Measurements from ENCODE around the gene CCSER2. TPM values are rescaled to one million over a fixed set of nuclear protein-coding genes. Genes with fewer than 3 reads are reported as not detected.

The CCSER2 gene
- total RNA-seq, 2 donors from 2014 or later = 29.8 to 38.8 TPM

GRCh38 chr10:84424731-84425167 is 96.4 kb downstream of the CCSER2 start:
- Histone ChIP-seq H3K9ac (ENCODE audit: extremely low read depth, low read length, poor library complexity, severe bottlenecking) (no peak overlapping the region), H3K4me1 (ENCODE audit: control insufficient read depth, insufficient read depth, low read length) (no peaks in the 10 kb centered on the region), H3K4me3 (ENCODE audit: low read length) (no peak overlapping the region), H3K36me3 (ENCODE audit: control insufficient read depth, insufficient read depth, low read length) (peaks cover 43% of the 10 kb centered on the region), H3K9me3 (ENCODE audit: control insufficient read depth, low read length) (peaks cover 12% of the 10 kb centered on the region), H3K27me3 (ENCODE audit: control insufficient read depth, insufficient read depth, low read length, poor library complexity, severe bottlenecking) (no peaks in the 10 kb centered on the region), H3K27ac (ENCODE audit: low read depth, low read length) (peak overlapping the region; percentile 10)
- DNase-seq = peak; percentile 48
- Mint-ChIP-seq H3K27ac (peak overlapping the region; percentile 48), H3K9me3 (peaks cover 8% of the 10 kb centered on the region), H3K36me3 (ENCODE audit: low read depth) (peaks cover 34% of the 10 kb centered on the region), H3K4me3 (no peak overlapping the region), H3K27me3 (ENCODE audit: insufficient read depth) (no peaks in the 10 kb centered on the region), H3K4me1 (peaks cover 5% of the 10 kb centered on the region)
- TF ChIP-seq CTCF (conservative IDR thresholded peaks at IDR 0.05) = no peak
- 63 to 78% methylated on average over 2 to 3 of the region's 3 CpGs for WGBS, 2 experiments (ENCODE audit: insufficient coverage in 1 of 2, insufficient read length in 1 of 2)

- no peak for TF ChIP-seq CTCF (conservative IDR thresholded peaks at IDR 0.05)
- H3K4me1 ChIP-seq (ENCODE audit: control insufficient read depth, insufficient read depth, low read length) = no peaks in the 10 kb centered on the region
- peaks cover 5% of the 10 kb centered on the region for H3K4me1 Mint-ChIP-seq
- no peak overlapping the region for H3K4me3 ChIP-seq (ENCODE audit: low read length)
- no peak overlapping the region for H3K4me3 Mint-ChIP-seq
- DNase-seq = no peak
- H3K36me3 Mint-ChIP-seq (ENCODE audit: low read depth) = peaks cover 14% of the 10 kb centered on the region
- WGBS, 2 experiments (ENCODE audit: insufficient coverage in 1 of 2, insufficient read length in 1 of 2) = 99 to 100% methylated on average over 1 to 5 of the region's 5 CpGs
- no peaks in the 10 kb centered on the region for H3K9me3 Mint-ChIP-seq
- peaks cover 33% of the 10 kb centered on the region for H3K36me3 ChIP-seq (ENCODE audit: control insufficient read depth, insufficient read depth, low read length)
- no peaks in the 10 kb centered on the region for H3K27me3 ChIP-seq (ENCODE audit: control insufficient read depth, insufficient read depth, low read length, poor library complexity, severe bottlenecking)
- no peak overlapping the region for H3K27ac ChIP-seq (ENCODE audit: low read depth, low read length)
- H3K27me3 Mint-ChIP-seq (ENCODE audit: insufficient read depth) = no peaks in the 10 kb centered on the region
- H3K9ac ChIP-seq (ENCODE audit: extremely low read depth, low read length, poor library complexity, severe bottlenecking) = no peak overlapping the region
- no peak overlapping the region for H3K27ac Mint-ChIP-seq
- H3K9me3 ChIP-seq (ENCODE audit: control insufficient read depth, low read length) = peaks cover 4% of the 10 kb centered on the region
Measured at GRCh38 chr10:84427903-84428650, 99.7 kb downstream of the CCSER2 start.

GRCh38 chr10:84428711-84429110 is 100.3 kb downstream of the CCSER2 start:
- no peak overlapping the region for H3K27ac Mint-ChIP-seq
- 80 to 100% methylated on average over 1 of the region's 2 CpGs for WGBS, 2 experiments (ENCODE audit: insufficient coverage in 1 of 2, insufficient read length in 1 of 2)
- peaks cover 33% of the 10 kb centered on the region for H3K36me3 ChIP-seq (ENCODE audit: control insufficient read depth, insufficient read depth, low read length)
- TF ChIP-seq CTCF (conservative IDR thresholded peaks at IDR 0.05) = no peak
- no peak overlapping the region for H3K4me3 Mint-ChIP-seq
- no peak overlapping the region for H3K9ac ChIP-seq (ENCODE audit: extremely low read depth, low read length, poor library complexity, severe bottlenecking)
- peaks cover 4% of the 10 kb centered on the region for H3K9me3 ChIP-seq (ENCODE audit: control insufficient read depth, low read length)
- no peak for DNase-seq
- H3K4me1 Mint-ChIP-seq = peaks cover 10% of the 10 kb centered on the region
- H3K36me3 Mint-ChIP-seq (ENCODE audit: low read depth) = peaks cover 12% of the 10 kb centered on the region
- H3K4me3 ChIP-seq (ENCODE audit: low read length) = no peak overlapping the region
- no peaks in the 10 kb centered on the region for H3K9me3 Mint-ChIP-seq
- H3K27me3 ChIP-seq (ENCODE audit: control insufficient read depth, insufficient read depth, low read length, poor library complexity, severe bottlenecking) = no peaks in the 10 kb centered on the region
- no peaks in the 10 kb centered on the region for H3K27me3 Mint-ChIP-seq (ENCODE audit: insufficient read depth)
- no peaks in the 10 kb centered on the region for H3K4me1 ChIP-seq (ENCODE audit: control insufficient read depth, insufficient read depth, low read length)
- no peak overlapping the region for H3K27ac ChIP-seq (ENCODE audit: low read depth, low read length)
